H1 (cell line): ENCODE results near the gene ACRV1. TPM values are rescaled to one million over a fixed set of nuclear protein-coding genes. Genes with fewer than 3 reads are reported as not detected.

Experiments
- ASH2L ChIP-seq: fragments of 200-600, 300-600 bp; sonication (generic); IDR thresholded peaks from one replicate; pipeline ENCODE4 v1.7.1; 2017; ENCODE audit warnings: low read length
- BACH1 ChIP-seq: IDR thresholded peaks from 2 replicates; pipeline ENCODE4 v1.6.1; 2012; ENCODE audit warnings: low read length, improper control_type of control experiment
- EGR1 ChIP-seq: IDR thresholded peaks from 2 replicates; pipeline ENCODE4 v1.6.1; 2011; ENCODE audit warnings: low read depth, low read length, borderline replicate concordance
- EZH2 ChIP-seq: fragments of 200-600 bp; sonication (generic); IDR thresholded peaks from 2 replicates; pipeline ENCODE4 v1.7.1; 2012; ENCODE audit warnings: low read depth, mild to moderate bottlenecking, moderate library complexity, low read length, inconsistent platforms; ENCODE audit not compliant: severe bottlenecking
- GABPA ChIP-seq: IDR thresholded peaks from 2 replicates; pipeline ENCODE4 v1.6.1; 2011; ENCODE audit warnings: mild to moderate bottlenecking, low read length, moderate library complexity, borderline replicate concordance; ENCODE audit not compliant: insufficient read depth
- KDM5A ChIP-seq: fragments of 200-600 bp; IDR thresholded peaks from 2 replicates; pipeline ENCODE4 v1.7.1; 2012; ENCODE audit warnings: mild to moderate bottlenecking, low read length, inconsistent platforms, mixed read lengths
- SIN3A ChIP-seq, 2 experiments: IDR thresholded peaks in 1 of 2; conservative IDR thresholded peaks in 1 of 2; 2 replicates each; pipeline ENCODE4 v1.6.1; 2011 to 2012; ENCODE audit warnings: low read length in 2 of 2, improper control_type of control experiment in 1 of 2, low read depth in 1 of 2, mild to moderate bottlenecking in 1 of 2
- SP1 ChIP-seq: IDR thresholded peaks from 2 replicates; pipeline ENCODE4 v1.6.1; 2011; ENCODE audit warnings: low read depth, low read length
- TAF1 ChIP-seq: IDR thresholded peaks from 2 replicates; pipeline ENCODE4 v1.6.1; 2011; ENCODE audit warnings: mild to moderate bottlenecking, low read depth, low read length
- TAF7 ChIP-seq: optimal IDR thresholded peaks from 2 replicates; pipeline ENCODE3; 2011; ENCODE audit warnings: low read depth, mild to moderate bottlenecking, inconsistent platforms, low read length, moderate library complexity, borderline replicate concordance
- TBP ChIP-seq: IDR thresholded peaks from 2 replicates; pipeline ENCODE4 v1.6.1; 2011; ENCODE audit warnings: low read depth, low read length, improper control_type of control experiment
- YY1 ChIP-seq: IDR thresholded peaks from 2 replicates; pipeline ENCODE4 v1.6.1; 2011; ENCODE audit warnings: low read depth, mild to moderate bottlenecking, low read length
- polyA plus RNA-seq, 7 experiments: library from polyadenylated mRNA; depleted of rRNA in 3 of 7; stranded (reverse) in 5 of 7; unstranded in 2 of 7; fragments of >200 nt in 5 of 7; fragments of 200-250 nt in 2 of 7; gene quantifications; 1 replicate in 5 of 7; 2 replicates in 1 of 7; 4 replicates in 1 of 7; pipeline versions ENCODE4 v1.2.1 to v1.2.3, GENCODE V29; 2011 to 2013; ENCODE audit warnings: missing spikeins in 2 of 7, mixed read lengths in 2 of 7
- total RNA-seq: library from RNA; stranded (reverse); fragmentation: NEBNext Ultra II Directional; extraction: Animal tissue kit (Norgen Biotek cat#: 25700); gene quantifications from 2 replicates; pipeline ENCODE4 v1.2.1, GENCODE V29; 2021
- TF ChIP-seq, protein P1 (sequence below): IDR thresholded peaks from 2 replicates; pipeline ENCODE4 v1.6.1; 2012; ENCODE audit warnings: inconsistent platforms
- TF ChIP-seq, protein P2 (sequence below): IDR thresholded peaks from 2 replicates; pipeline ENCODE4 v1.6.1; 2012; ENCODE audit warnings: low read length, inconsistent platforms

ACRV1 gene
- total and polyA plus RNA-seq, 2 of the 8 experiments (the other 6 are each of a cell fraction or from before 2014, with no cell fraction given): 0.06 TPM; not detected in 1

DNA sequence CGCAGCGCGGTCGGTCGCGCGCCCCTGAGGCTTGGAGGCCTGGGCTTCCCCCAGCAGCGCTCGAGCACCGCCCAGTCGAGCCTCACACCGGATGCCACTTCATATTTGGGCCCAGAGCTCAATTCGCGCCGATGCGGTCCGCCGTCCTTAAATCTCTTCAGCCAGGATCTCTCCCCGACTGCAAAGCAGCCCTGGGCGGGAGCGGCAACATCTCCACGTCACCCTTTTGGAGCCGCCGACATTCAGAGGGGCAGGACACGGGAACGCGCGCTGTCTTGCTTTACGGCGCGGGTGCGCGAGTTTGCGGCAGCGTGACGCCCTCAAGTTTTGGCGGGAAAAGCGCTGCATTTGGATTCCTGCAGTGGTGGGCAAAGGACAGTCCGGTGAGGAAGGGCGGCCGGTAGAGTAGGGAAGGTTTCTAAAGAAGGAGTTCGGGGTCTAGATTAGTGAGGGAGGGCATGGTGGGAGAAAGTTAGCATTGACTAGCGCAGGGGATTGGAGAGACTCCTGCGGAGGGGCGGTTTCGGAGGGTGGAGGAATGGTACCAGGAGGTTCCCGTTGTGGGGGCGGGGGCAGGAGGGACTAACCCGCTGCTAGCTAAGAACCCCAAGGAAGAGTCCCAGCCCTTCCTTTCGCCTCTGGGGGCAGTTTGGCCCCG, 54.9 kb downstream of the ACRV1 start (continued):
- TF ChIP-seq SIN3A (conservative IDR thresholded peaks at IDR 0.05 in 1 of 2, IDR thresholded peaks at IDR 0.05 in 1 of 2; ENCODE audit: low read depth in 1 of 2, low read length in 2 of 2) (peak in 1 of 2 experiments; percentile 94; a peak in 2 of 4 replicates), TAF1 (peak; percentile 99), EZH2 (no peak), SP1 (no peak), TAF7 (peak; percentile 99), BACH1 (no peak), YY1 (0 out of 2 replicates have a peak, but pooled peaks have one; percentile 18), ASH2L (peak; percentile 99), GABPA (no peak), KDM5A (peak; percentile 68; the same call in 1 of the 2 replicates), TBP (peak; percentile 96), EGR1 (peak; percentile 61; the same call in 1 of the 2 replicates)
- TF ChIP-seq, protein P1, sequence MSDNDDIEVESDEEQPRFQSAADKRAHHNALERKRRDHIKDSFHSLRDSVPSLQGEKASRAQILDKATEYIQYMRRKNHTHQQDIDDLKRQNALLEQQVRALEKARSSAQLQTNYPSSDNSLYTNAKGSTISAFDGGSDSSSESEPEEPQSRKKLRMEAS: peak; percentile 72
- TF ChIP-seq, protein P2, sequence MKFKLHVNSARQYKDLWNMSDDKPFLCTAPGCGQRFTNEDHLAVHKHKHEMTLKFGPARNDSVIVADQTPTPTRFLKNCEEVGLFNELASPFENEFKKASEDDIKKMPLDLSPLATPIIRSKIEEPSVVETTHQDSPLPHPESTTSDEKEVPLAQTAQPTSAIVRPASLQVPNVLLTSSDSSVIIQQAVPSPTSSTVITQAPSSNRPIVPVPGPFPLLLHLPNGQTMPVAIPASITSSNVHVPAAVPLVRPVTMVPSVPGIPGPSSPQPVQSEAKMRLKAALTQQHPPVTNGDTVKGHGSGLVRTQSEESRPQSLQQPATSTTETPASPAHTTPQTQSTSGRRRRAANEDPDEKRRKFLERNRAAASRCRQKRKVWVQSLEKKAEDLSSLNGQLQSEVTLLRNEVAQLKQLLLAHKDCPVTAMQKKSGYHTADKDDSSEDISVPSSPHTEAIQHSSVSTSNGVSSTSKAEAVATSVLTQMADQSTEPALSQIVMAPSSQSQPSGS: peak; percentile 44; the same call in 1 of the 2 replicates
